ENCODE results near the gene IRF5.
"Not testable (repeated sequence)": the region's sequence is repeated elsewhere in the genome, so short reads cannot be mapped to it uniquely, and the experiment has no call there.

The IRF5 gene

DNA sequence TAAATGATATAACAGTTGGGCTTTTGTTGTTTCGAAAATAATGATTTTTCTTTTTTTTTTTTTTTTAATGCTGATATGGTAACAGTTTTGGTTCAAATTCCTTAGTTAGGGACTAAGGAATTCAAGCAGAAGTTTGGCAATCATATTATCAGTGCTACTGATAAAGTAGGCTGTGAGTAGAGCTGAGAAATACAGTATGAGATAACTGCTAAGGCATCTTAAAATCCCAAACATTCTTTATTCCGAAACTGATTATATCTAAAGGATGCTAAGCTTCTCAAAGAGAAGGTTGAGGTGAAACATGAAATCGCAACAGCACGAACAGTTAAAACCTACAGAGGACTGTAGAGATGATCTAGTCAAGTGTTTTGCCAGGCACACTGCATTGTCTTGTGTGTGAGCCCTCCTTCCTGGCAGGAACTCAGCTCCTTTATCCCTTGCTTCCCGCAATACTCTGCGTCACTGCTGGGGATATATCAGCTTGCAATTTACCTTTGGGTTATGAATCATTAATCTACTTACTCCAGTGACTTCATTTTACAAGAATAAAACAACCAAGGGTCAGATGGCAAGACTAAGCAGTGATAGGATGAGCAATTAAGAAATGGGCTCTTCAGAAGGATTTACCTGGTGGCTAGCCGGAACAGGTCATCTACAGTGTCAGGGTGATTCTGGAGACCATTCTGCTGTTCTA is 36.7 kb downstream of the IRF5 start:
- no peak overlapping the region for H3K4me3 ChIP-seq (ENCODE audit: low read length)
- H3K4me1 ChIP-seq (ENCODE audit: control insufficient read depth, low read depth, low read length), result no peaks in the 10 kb centered on the region
- H3K36me3 ChIP-seq (ENCODE audit: control insufficient read depth, low read depth, low read length), result peaks cover 87% of the 10 kb centered on the region
- H3K27ac ChIP-seq (ENCODE audit: low read length), result no peak overlapping the region
- no peaks in the 10 kb centered on the region for H3K27me3 ChIP-seq (ENCODE audit: control insufficient read depth, insufficient read depth, low read length)
- H3K9me3 ChIP-seq (ENCODE audit: control insufficient read depth, low read depth, low read length), result no peaks in the 10 kb centered on the region
- no peak overlapping the region for H3K9ac ChIP-seq (ENCODE audit: low read length)

DNA sequence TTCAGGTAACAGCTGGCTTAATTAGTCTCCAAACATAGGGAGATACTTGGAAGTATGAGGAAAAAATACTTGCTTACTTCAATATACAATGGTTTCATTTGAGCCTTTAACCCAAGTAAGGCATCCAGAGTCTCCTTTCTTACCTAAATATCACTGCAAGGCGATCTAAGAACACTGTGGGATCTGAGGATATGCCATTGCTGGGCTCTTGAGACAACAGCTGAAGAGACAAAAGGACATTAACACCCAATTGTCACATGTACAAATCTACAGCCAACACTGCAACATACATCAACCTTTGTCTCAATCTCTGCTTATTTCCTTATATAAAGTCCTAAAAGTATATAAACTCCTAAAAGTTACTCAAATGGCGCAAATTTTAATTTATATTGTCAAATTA is 44.4 kb downstream of the IRF5 start:
- no peak overlapping the region for H3K27ac ChIP-seq (ENCODE audit: low read length)
- H3K4me3 ChIP-seq (ENCODE audit: low read length), result no peak overlapping the region
- peaks cover 91% of the 10 kb centered on the region for H3K36me3 ChIP-seq (ENCODE audit: control insufficient read depth, low read depth, low read length)
- no peak overlapping the region for H3K9ac ChIP-seq (ENCODE audit: low read length)
- no peaks in the 10 kb centered on the region for H3K27me3 ChIP-seq (ENCODE audit: control insufficient read depth, insufficient read depth, low read length)
- H3K4me1 ChIP-seq (ENCODE audit: control insufficient read depth, low read depth, low read length), result no peaks in the 10 kb centered on the region
- H3K9me3 ChIP-seq (ENCODE audit: control insufficient read depth, low read depth, low read length), result no peaks in the 10 kb centered on the region

DNA sequence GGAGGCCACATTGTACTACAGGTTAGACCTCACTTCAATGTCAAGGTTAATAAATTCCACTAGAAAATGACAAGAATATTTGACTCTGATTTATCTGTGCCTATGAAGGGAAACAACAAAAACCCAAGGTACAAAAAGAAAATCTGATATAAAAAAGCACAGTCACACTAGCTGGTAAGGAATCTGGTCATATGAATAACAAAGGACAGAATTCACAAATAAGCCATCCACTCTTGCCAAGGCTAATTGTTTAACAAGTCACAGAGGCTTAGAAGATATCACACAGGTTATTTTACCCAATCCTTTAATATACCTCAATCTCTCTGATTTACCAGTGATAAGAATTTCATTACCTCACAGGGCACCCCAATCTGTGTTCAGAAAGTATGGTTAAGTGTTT is 47.9 kb downstream of the IRF5 start:
- H3K4me3 ChIP-seq (ENCODE audit: low read length), result no peak overlapping the region
- no peaks in the 10 kb centered on the region for H3K4me1 ChIP-seq (ENCODE audit: control insufficient read depth, low read depth, low read length)
- no peak overlapping the region for H3K9ac ChIP-seq (ENCODE audit: low read length)
- H3K27me3 ChIP-seq (ENCODE audit: control insufficient read depth, insufficient read depth, low read length), result no peaks in the 10 kb centered on the region
- H3K36me3 ChIP-seq (ENCODE audit: control insufficient read depth, low read depth, low read length), result peaks cover 86% of the 10 kb centered on the region
- H3K27ac ChIP-seq (ENCODE audit: low read length), result no peak overlapping the region
- no peaks in the 10 kb centered on the region for H3K9me3 ChIP-seq (ENCODE audit: control insufficient read depth, low read depth, low read length)

- H3K4me3 ChIP-seq (ENCODE audit: low read length), result no peak overlapping the region
- no peaks in the 10 kb centered on the region for H3K4me1 ChIP-seq (ENCODE audit: control insufficient read depth, low read depth, low read length)
- H3K27me3 ChIP-seq (ENCODE audit: control insufficient read depth, insufficient read depth, low read length), result no peaks in the 10 kb centered on the region
- H3K27ac ChIP-seq (ENCODE audit: low read length), result no peak overlapping the region
- no peak overlapping the region for H3K9ac ChIP-seq (ENCODE audit: low read length)
- H3K9me3 ChIP-seq (ENCODE audit: control insufficient read depth, low read depth, low read length), result no peaks in the 10 kb centered on the region
- peaks cover 87% of the 10 kb centered on the region for H3K36me3 ChIP-seq (ENCODE audit: control insufficient read depth, low read depth, low read length)
Observed at GRCh38 chr7:128986609-128987008, 48.9 kb downstream of the IRF5 start.

- peaks cover 84% of the 10 kb centered on the region for H3K36me3 ChIP-seq (ENCODE audit: control insufficient read depth, low read depth, low read length)
Observed at GRCh38 chr7:128988372-128988771, 50.6 kb downstream of the IRF5 start.

DNA sequence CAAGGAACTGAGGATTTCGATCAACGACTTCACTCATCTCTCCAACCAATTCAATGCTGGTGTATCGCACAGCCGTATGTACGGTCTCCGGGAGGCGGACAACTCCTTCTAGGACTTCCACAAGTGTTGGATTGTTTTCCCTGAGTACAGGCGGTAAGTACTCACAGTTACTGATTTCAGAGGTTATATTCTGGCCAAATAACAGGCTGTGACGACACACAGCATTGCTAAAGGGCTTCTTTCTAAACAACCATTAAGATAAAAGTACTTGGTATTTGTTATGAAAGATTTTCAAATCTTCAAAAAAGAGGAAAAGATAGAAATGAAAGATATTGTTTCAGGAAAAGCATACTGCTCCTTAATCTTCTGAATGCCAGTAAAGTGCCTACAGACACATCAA is 52.2 kb downstream of the IRF5 start:
- no peaks in the 10 kb centered on the region for H3K4me1 ChIP-seq (ENCODE audit: control insufficient read depth, low read depth, low read length)
- H3K36me3 ChIP-seq (ENCODE audit: control insufficient read depth, low read depth, low read length), result peaks cover 77% of the 10 kb centered on the region
- H3K9ac ChIP-seq (ENCODE audit: low read length), result no peak overlapping the region
- H3K27ac ChIP-seq (ENCODE audit: low read length), result no peak overlapping the region
- H3K27me3 ChIP-seq (ENCODE audit: control insufficient read depth, insufficient read depth, low read length), result no peaks in the 10 kb centered on the region
- H3K4me3 ChIP-seq (ENCODE audit: low read length), result no peak overlapping the region
- H3K9me3 ChIP-seq (ENCODE audit: control insufficient read depth, low read depth, low read length), result no peaks in the 10 kb centered on the region

More at GRCh38 chr7:128988372-128988771, 50.6 kb downstream of the IRF5 start:
- Histone ChIP-seq H3K9me3 (ENCODE audit: control insufficient read depth, low read depth, low read length) (no peaks in the 10 kb centered on the region), H3K27me3 (ENCODE audit: control insufficient read depth, insufficient read depth, low read length) (no peaks in the 10 kb centered on the region), H3K4me1 (ENCODE audit: control insufficient read depth, low read depth, low read length) (no peaks in the 10 kb centered on the region), H3K9ac (ENCODE audit: low read length) (no peak overlapping the region), H3K27ac (ENCODE audit: low read length) (no peak overlapping the region), H3K4me3 (ENCODE audit: low read length) (no peak overlapping the region)

DNA sequence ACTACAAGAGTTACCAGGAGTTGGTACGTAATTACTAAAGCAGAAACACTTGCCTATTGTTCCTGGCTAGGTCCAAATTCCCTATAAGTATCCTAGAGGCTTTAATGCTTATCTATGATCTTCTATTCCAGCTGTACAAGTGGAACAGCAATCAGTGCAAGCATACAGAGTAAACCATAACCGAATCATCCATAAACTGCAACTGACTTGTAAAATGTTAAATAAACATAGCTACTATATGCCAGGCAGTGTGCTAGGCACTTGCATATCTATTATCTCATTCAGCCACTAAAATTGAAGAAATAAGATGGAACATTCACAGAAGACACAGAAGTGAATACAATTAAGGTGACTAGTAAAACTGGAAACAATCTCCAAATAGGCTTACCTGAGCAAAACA is 55.7 kb downstream of the IRF5 start:
- Histone ChIP-seq H3K27me3 (ENCODE audit: control insufficient read depth, insufficient read depth, low read length) (no peaks in the 10 kb centered on the region), H3K9ac (ENCODE audit: low read length) (no peak overlapping the region), H3K4me3 (ENCODE audit: low read length) (no peak overlapping the region), H3K27ac (ENCODE audit: low read length) (no peak overlapping the region), H3K36me3 (ENCODE audit: control insufficient read depth, low read depth, low read length) (peaks cover 65% of the 10 kb centered on the region), H3K4me1 (ENCODE audit: control insufficient read depth, low read depth, low read length) (no peaks in the 10 kb centered on the region), H3K9me3 (ENCODE audit: control insufficient read depth, low read depth, low read length) (no peaks in the 10 kb centered on the region)

DNA sequence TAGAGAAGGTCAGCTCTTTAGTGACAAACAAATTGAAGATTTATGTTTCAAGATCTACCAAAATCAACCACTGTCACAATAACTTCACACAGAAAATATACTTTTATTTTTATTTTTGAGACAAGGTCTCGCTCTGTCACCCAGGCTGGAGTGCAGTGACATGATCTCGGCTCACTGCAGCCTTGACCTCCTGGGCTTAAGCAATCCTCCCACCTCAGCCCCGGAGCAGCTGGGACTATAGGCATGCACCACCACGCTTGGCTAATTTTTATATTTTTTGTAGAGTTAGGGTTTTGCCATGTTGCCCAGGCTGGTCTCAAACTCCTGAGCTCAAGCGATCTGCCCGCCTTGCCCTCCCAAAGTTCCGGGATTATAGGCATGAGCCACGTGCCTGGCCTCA is 56.8 kb downstream of the IRF5 start:
- not testable (repeated sequence) for H3K9me3 ChIP-seq (ENCODE audit: control insufficient read depth, low read depth, low read length); H3K4me3 ChIP-seq (ENCODE audit: low read length); H3K27me3 ChIP-seq (ENCODE audit: control insufficient read depth, insufficient read depth, low read length); H3K27ac ChIP-seq (ENCODE audit: low read length); H3K9ac ChIP-seq (ENCODE audit: low read length); H3K4me1 ChIP-seq (ENCODE audit: control insufficient read depth, low read depth, low read length)
- peaks cover 64% of the 10 kb centered on the region for H3K36me3 ChIP-seq (ENCODE audit: control insufficient read depth, low read depth, low read length)

- H3K9ac ChIP-seq (ENCODE audit: low read length), result no peak overlapping the region
- H3K9me3 ChIP-seq (ENCODE audit: control insufficient read depth, low read depth, low read length), result no peaks in the 10 kb centered on the region
- no peak overlapping the region for H3K27ac ChIP-seq (ENCODE audit: low read length)
- H3K27me3 ChIP-seq (ENCODE audit: control insufficient read depth, insufficient read depth, low read length), result no peaks in the 10 kb centered on the region
- peaks cover 63% of the 10 kb centered on the region for H3K36me3 ChIP-seq (ENCODE audit: control insufficient read depth, low read depth, low read length)
- H3K4me3 ChIP-seq (ENCODE audit: low read length), result no peak overlapping the region
- H3K4me1 ChIP-seq (ENCODE audit: control insufficient read depth, low read depth, low read length), result no peaks in the 10 kb centered on the region
Observed at GRCh38 chr7:128997181-128997580, 59.5 kb downstream of the IRF5 start.

Measured in iPS-18a (cell line).